Parathyroid adenoma (tissue), 2 donors: ENCODE results near the gene MYBPH.

ENCODE experiments used
- H2AFZ ChIP-seq: fragments of 300-600 bp; sonication (generic); one replicate; pipeline ENCODE4 v1.7.0; 2017; ENCODE audit warnings: antibody characterized with exemption, mild to moderate bottlenecking
- H3K27ac ChIP-seq: fragments of 300-600 bp; sonication (generic); one replicate; pipeline ENCODE4 v1.7.0; 2017
- H3K27me3 ChIP-seq: fragments of 300-600 bp; sonication (generic); one replicate; pipeline ENCODE4 v1.7.0; 2017; ENCODE audit warnings: low read length; ENCODE audit not compliant: control insufficient read depth, insufficient read depth
- H3K36me3 ChIP-seq: fragments of 300-600 bp; sonication (generic); one replicate; pipeline ENCODE4 v1.7.0; 2017; ENCODE audit warnings: low read length; ENCODE audit not compliant: control insufficient read depth, insufficient read depth
- H3K4me1 ChIP-seq: fragments of 300-600 bp; sonication (generic); one replicate; pipeline ENCODE4 v1.7.0; 2017; ENCODE audit warnings: control low read depth
- H3K4me2 ChIP-seq: fragments of 300-600 bp; sonication (generic); one replicate; pipeline ENCODE4 v1.7.0; 2017; ENCODE audit warnings: low read length
- H3K4me3 ChIP-seq: fragments of 300-600 bp; sonication (generic); one replicate; pipeline ENCODE4 v1.7.0; 2017; ENCODE audit warnings: low read depth, low read length
- H3K79me2 ChIP-seq: fragments of 300-600 bp; sonication (generic); one replicate; pipeline ENCODE4 v1.7.0; 2017; ENCODE audit warnings: control low read depth
- H3K9ac ChIP-seq: fragments of 300-600 bp; sonication (generic); one replicate; pipeline ENCODE4 v1.7.0; 2017; ENCODE audit warnings: mild to moderate bottlenecking
- H3K9me3 ChIP-seq: fragments of 300-600 bp; sonication (generic); one replicate; pipeline ENCODE4 v1.7.0; 2017; ENCODE audit warnings: low read length; ENCODE audit not compliant: control insufficient read depth
- TF ChIP-seq, protein P1 (sequence below): fragments of 300-600 bp; sonication (generic); IDR thresholded peaks from one replicate; pipeline ENCODE4 v1.7.0; 2017; ENCODE audit warnings: antibody characterized with exemption, mild to moderate bottlenecking
- donor health status: primary hyperparathyroidism.

MYBPH gene

DNA sequence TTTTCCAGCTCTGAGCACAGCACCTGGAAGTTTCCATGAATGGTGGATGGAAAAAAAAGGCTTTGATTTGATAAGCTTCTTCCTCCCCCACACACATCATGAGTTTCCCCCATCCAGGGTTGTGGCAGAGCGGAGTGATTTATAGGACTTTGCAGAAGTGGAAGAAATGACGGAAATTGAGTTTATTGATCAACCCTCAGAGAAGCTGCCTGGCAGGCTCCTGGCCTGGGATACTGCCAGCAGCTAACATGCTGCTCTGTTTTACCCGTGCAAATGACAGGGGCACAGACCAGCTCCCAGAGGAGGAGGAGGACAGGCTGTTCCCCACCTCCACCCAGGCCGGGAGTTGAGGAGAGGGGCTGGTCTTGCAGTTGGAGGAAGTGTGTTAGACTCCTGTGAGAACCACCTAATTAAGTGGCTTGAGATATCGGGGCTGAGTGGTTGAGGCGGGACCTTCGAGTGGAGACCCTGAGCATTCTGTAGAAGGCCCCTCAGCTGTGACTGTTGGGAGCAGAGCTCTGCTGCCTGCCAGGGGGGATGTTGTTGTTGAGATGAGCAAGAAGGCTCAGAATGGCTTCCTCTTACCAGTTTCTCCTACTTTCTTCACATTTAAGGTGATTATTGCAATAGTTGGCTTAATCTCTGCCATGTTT is 26.3 kb downstream of the MYBPH start:
- Histone ChIP-seq H2AFZ (no peak overlapping the region), H3K4me2 (no peak overlapping the region), H3K27me3 (no peaks in the 10 kb centered on the region), H3K27ac (peak overlapping the region; percentile 98), H3K9me3 (no peaks in the 10 kb centered on the region), H3K9ac (no peak overlapping the region), H3K4me3 (no peak overlapping the region), H3K36me3 (no peaks in the 10 kb centered on the region), H3K4me1 (peaks cover 65% of the 10 kb centered on the region), H3K79me2 (no peaks in the 10 kb centered on the region)
- TF ChIP-seq, protein P1, sequence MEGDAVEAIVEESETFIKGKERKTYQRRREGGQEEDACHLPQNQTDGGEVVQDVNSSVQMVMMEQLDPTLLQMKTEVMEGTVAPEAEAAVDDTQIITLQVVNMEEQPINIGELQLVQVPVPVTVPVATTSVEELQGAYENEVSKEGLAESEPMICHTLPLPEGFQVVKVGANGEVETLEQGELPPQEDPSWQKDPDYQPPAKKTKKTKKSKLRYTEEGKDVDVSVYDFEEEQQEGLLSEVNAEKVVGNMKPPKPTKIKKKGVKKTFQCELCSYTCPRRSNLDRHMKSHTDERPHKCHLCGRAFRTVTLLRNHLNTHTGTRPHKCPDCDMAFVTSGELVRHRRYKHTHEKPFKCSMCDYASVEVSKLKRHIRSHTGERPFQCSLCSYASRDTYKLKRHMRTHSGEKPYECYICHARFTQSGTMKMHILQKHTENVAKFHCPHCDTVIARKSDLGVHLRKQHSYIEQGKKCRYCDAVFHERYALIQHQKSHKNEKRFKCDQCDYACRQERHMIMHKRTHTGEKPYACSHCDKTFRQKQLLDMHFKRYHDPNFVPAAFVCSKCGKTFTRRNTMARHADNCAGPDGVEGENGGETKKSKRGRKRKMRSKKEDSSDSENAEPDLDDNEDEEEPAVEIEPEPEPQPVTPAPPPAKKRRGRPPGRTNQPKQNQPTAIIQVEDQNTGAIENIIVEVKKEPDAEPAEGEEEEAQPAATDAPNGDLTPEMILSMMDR: no peak

DNA sequence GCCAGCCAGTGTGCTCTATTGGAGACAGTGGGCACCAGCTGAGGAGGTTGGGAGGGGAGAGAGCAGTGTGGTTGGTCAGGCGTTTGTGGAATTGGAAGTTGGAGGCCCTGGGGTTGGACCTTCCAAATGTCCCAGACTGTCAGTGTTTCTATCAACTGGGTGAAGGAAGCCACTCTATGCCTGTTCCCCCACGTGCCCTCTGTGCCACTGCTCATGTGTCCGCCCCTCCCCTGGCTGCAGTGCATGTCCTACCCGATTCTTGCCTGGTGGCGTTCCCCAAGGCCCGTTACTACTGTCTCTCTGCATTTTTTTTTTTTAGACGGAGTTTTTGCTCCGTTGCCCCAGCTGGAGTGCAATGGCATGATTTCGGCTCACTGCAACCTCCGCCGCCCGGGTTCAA is 27.0 kb downstream of the MYBPH start:
- Histone ChIP-seq H3K79me2 (no peaks in the 10 kb centered on the region), H2AFZ (no peak overlapping the region), H3K9me3 (no peaks in the 10 kb centered on the region), H3K4me1 (peaks cover 60% of the 10 kb centered on the region), H3K27me3 (no peaks in the 10 kb centered on the region), H3K4me3 (no peak overlapping the region), H3K27ac (peak overlapping the region; percentile 98), H3K4me2 (peak overlapping the region; percentile 12), H3K9ac (no peak overlapping the region), H3K36me3 (no peaks in the 10 kb centered on the region)
- TF ChIP-seq, protein P1: no peak

DNA sequence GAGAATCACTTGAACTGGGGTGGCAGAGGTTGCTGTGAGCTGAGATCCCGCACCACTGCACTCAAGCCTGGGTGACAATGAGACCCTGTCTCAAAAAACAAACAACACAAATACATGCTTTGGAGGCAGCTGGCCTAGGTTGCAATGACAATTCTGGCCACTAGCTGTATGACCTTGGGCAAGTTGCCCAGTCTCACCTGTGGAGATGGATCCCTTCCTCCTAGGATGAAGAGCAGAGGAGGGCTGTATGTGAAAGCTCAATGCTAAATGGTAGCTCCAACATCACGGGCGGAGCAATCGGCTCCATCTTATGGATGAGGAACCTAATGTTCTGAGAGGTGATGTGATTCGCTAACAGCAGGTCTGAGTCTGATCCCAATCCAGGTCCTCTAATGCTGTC is 27.5 kb downstream of the MYBPH start:
- Histone ChIP-seq H3K4me1 (peaks cover 56% of the 10 kb centered on the region), H3K4me3 (no peak overlapping the region), H2AFZ (no peak overlapping the region), H3K27ac (peak overlapping the region; percentile 87), H3K27me3 (no peaks in the 10 kb centered on the region), H3K9ac (no peak overlapping the region), H3K4me2 (no peak overlapping the region), H3K36me3 (no peaks in the 10 kb centered on the region), H3K79me2 (no peaks in the 10 kb centered on the region), H3K9me3 (no peaks in the 10 kb centered on the region)
- TF ChIP-seq, protein P1: peak; percentile 34

- Histone ChIP-seq H3K27ac (peak overlapping the region; percentile 87), H3K4me2 (no peak overlapping the region), H3K36me3 (no peaks in the 10 kb centered on the region), H3K9me3 (no peaks in the 10 kb centered on the region), H3K4me1 (peaks cover 48% of the 10 kb centered on the region), H2AFZ (no peak overlapping the region), H3K79me2 (no peaks in the 10 kb centered on the region), H3K9ac (no peak overlapping the region), H3K27me3 (no peaks in the 10 kb centered on the region), H3K4me3 (no peak overlapping the region)
- TF ChIP-seq, protein P1: no peak
Observed at GRCh38 chr1:203147376-203147775, 28.2 kb downstream of the MYBPH start.

- no peak overlapping the region for H3K4me3 ChIP-seq
- H3K9me3 ChIP-seq: no peaks in the 10 kb centered on the region
- no peak overlapping the region for H3K9ac ChIP-seq
- no peaks in the 10 kb centered on the region for H3K27me3 ChIP-seq
- TF ChIP-seq, protein P1: no peak
- peak overlapping the region; percentile 53 for H2AFZ ChIP-seq
- no peaks in the 10 kb centered on the region for H3K79me2 ChIP-seq
- H3K4me2 ChIP-seq: peak overlapping the region; percentile 0
- no peaks in the 10 kb centered on the region for H3K36me3 ChIP-seq
- H3K4me1 ChIP-seq: peaks cover 42% of the 10 kb centered on the region
- H3K27ac ChIP-seq: peak overlapping the region; percentile 87
Observed at GRCh38 chr1:203146537-203146936, 29.1 kb downstream of the MYBPH start.
